ENCODE measurements around the gene TLR7. TPM values are rescaled to one million over a fixed set of nuclear protein-coding genes. Genes with fewer than 3 reads are reported as not detected.
A peak's percentile ranks its signal among the peaks of the same experiment; 100 is the strongest.

The TLR7 gene
- total RNA-seq, 5 donors from 2014 or later (not counting 1 experiment from before 2014, with no cell fraction given), result 0.10 to 0.66 (median 0.18) TPM; not detected in 1

- no peak overlapping the region for H3K27ac Mint-ChIP-seq
- Histone ChIP-seq H3K27ac (ENCODE audit: low read length) (no peak overlapping the region), H3K4me1 (ENCODE audit: control insufficient read depth in 1 of 2, extremely low read depth in 1 of 2, insufficient read depth in 2 of 2, low read length in 2 of 2) (peaks cover 0 to 3% of the 10 kb centered on the region in 2 experiments), H3K9me3 (no peaks in the 10 kb centered on the region), H3K27me3 (replicated peaks in 1 of 2; ENCODE audit: control insufficient read depth in 2 of 2, extremely low read depth in 1 of 2, insufficient read depth in 2 of 2, low read length in 1 of 2) (no peaks in the 10 kb centered on the region), H3K4me3 (ENCODE audit: control insufficient read depth in 1 of 2, extremely low read depth in 1 of 2, low read length in 1 of 2) (no peak overlapping the region), H3K36me3 (ENCODE audit: control insufficient read depth in 2 of 2, extremely low read depth in 1 of 2, insufficient read depth in 1 of 2, low read length in 1 of 2) (no peaks in the 10 kb centered on the region)
- no peak for ATAC-seq (replicated peaks in 1 of 4)
- 83% methylated on average over 3 of the region's 7 CpGs for WGBS (ENCODE audit: insufficient coverage)
- ChIA-PET CTCF (interaction anchor here in 1 of 2 donors (1.0 kb wide), 1 partner anchor 85 kb away, joined by 3 read pairs; no protein-coding TSS in a partner anchor), POLR2A (no interaction called here)
- H3K36me3 Mint-ChIP-seq, result no peaks in the 10 kb centered on the region
- no peak overlapping the region for H3K4me3 Mint-ChIP-seq
- no peak for DNase-seq
- H3K27me3 Mint-ChIP-seq, result peaks cover 0 to 33% of the 10 kb centered on the region in 2 donors
- H3K4me1 Mint-ChIP-seq, result peaks cover 2 to 7% (median 5%) of the 10 kb centered on the region in 3 donors
- H3K9me3 Mint-ChIP-seq, result no peaks in the 10 kb centered on the region
Observed at GRCh38 chrX:12899506-12899905, 32.6 kb downstream of the TLR7 start.

DNA sequence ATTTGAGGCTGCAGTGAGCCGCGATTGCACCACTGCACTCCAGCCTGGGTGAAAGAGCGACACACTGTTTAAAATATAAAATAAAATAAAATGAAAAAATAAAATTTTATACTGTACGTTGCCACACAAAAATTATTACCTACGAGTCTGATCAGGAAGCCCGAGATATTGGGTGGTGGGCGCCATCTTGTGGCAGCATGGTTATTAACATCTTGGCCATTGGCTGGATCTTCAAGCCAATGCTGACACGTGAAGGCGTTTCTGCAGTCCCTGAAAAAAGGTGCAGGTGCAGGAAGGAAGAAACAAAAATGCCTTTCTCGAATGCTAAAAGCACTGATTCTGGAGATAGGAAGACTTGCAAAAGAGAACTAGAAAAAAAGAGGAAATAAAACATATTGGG, 34.6 kb downstream of the TLR7 start:
- peak in 3 of 4 experiments; percentile 54 to 62 (median 62) for ATAC-seq (replicated peaks in 1 of 4)
- Mint-ChIP-seq H3K4me1 (peaks cover 2 to 7% (median 5%) of the 10 kb centered on the region in 3 donors), H3K4me3 (no peak overlapping the region), H3K36me3 (no peaks in the 10 kb centered on the region), H3K9me3 (no peaks in the 10 kb centered on the region), H3K27me3 (peaks cover 0 to 37% of the 10 kb centered on the region in 2 donors), H3K27ac (no peak overlapping the region)
- DNase-seq, result peak; percentile 21 to 73 (median 52)
- POLR2A ChIA-PET, result no interaction called here
- no CpG with 5 or more reads among the region's 10 CpGs for WGBS (ENCODE audit: insufficient coverage)
- CTCF ChIA-PET, result interaction anchor here (0.6 to 0.8 kb wide), 4 partner anchors 45 to 743 kb away, joined by 3 to 5 read pairs (median 4); no protein-coding TSS in a partner anchor
- Histone ChIP-seq H3K36me3 (ENCODE audit: control insufficient read depth in 2 of 2, extremely low read depth in 1 of 2, insufficient read depth in 1 of 2, low read length in 1 of 2) (no peaks in the 10 kb centered on the region), H3K27me3 (replicated peaks in 1 of 2; ENCODE audit: control insufficient read depth in 2 of 2, extremely low read depth in 1 of 2, insufficient read depth in 2 of 2, low read length in 1 of 2) (no peaks in the 10 kb centered on the region), H3K4me1 (ENCODE audit: control insufficient read depth in 1 of 2, extremely low read depth in 1 of 2, insufficient read depth in 2 of 2, low read length in 2 of 2) (peaks cover 0 to 3% of the 10 kb centered on the region in 2 experiments), H3K9me3 (no peaks in the 10 kb centered on the region), H3K4me3 (ENCODE audit: control insufficient read depth in 1 of 2, extremely low read depth in 1 of 2, low read length in 1 of 2) (no peak overlapping the region), H3K27ac (ENCODE audit: low read length) (no peak overlapping the region)

DNA sequence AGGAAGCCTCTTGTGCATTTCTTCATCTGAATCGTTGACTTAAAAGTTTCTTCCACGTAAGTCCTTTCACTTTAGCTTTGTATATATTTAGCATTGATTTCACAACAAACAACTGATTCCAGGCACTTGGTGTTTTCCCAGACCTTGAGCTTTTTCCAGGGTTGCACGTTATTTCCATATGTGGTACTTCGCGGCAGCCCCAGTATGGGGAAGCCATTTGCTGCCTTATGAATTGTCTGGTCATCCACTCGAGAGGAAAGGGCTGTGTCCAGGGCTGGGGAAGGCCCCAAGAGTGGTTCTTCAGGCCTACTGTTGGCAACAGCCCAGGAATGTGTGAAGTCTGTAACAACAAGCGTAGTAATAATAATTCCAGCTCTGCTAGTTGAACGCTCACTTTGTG, 36.8 kb downstream of the TLR7 start:
- Histone ChIP-seq H3K27me3 (replicated peaks in 1 of 2; ENCODE audit: control insufficient read depth in 2 of 2, extremely low read depth in 1 of 2, insufficient read depth in 2 of 2, low read length in 1 of 2) (no peaks in the 10 kb centered on the region), H3K4me3 (ENCODE audit: control insufficient read depth in 1 of 2, extremely low read depth in 1 of 2, low read length in 1 of 2) (no peak overlapping the region), H3K36me3 (ENCODE audit: control insufficient read depth in 2 of 2, extremely low read depth in 1 of 2, insufficient read depth in 1 of 2, low read length in 1 of 2) (no peaks in the 10 kb centered on the region), H3K4me1 (ENCODE audit: control insufficient read depth in 1 of 2, extremely low read depth in 1 of 2, insufficient read depth in 2 of 2, low read length in 2 of 2) (peaks cover 0 to 3% of the 10 kb centered on the region in 2 experiments), H3K27ac (ENCODE audit: low read length) (no peak overlapping the region), H3K9me3 (no peaks in the 10 kb centered on the region)
- 67% methylated on average over 1 of the region's 8 CpGs for WGBS (ENCODE audit: insufficient coverage)
- ChIA-PET POLR2A (no interaction called here), CTCF (interaction anchor here (0.5 to 0.9 kb wide), 2 partner anchors 285 to 1150 kb away, joined by 3 read pairs; no protein-coding TSS in a partner anchor)
- Mint-ChIP-seq H3K4me1 (peaks cover 2 to 7% (median 5%) of the 10 kb centered on the region in 3 donors), H3K9me3 (no peaks in the 10 kb centered on the region), H3K27me3 (peaks cover 0 to 26% of the 10 kb centered on the region in 2 donors), H3K4me3 (no peak overlapping the region), H3K36me3 (no peaks in the 10 kb centered on the region), H3K27ac (no peak overlapping the region)
- no peak for DNase-seq
- ATAC-seq (replicated peaks in 1 of 4), result no peak

- Mint-ChIP-seq H3K27ac (no peak within 1 kb of the TSS), H3K4me3 (no peak within 1 kb of the TSS), H3K9me3 (no peaks in the 10 kb centered on the region), H3K4me1 (peaks cover 7 to 16% (median 10%) of the 10 kb centered on the region in 3 donors), H3K27me3 (peaks cover 0 to 23% of the 10 kb centered on the region in 2 donors), H3K36me3 (no peaks in the 10 kb centered on the region)
- 100% methylated on average over 3 of the region's 15 CpGs for WGBS (ENCODE audit: insufficient coverage)
- DNase-seq (no peak), ATAC-seq (replicated peaks in 1 of 4) (no peak)
- peaks cover 2% of the 10 kb centered on the region in 2 experiments for H3K4me1 ChIP-seq (ENCODE audit: control insufficient read depth in 1 of 2, extremely low read depth in 1 of 2, insufficient read depth in 2 of 2, low read length in 2 of 2)
- ChIA-PET POLR2A (no interaction called here), CTCF (interaction anchor here in 1 of 2 donors (0.9 kb wide), 1 partner anchor 8 kb away, joined by 4 read pairs; no protein-coding TSS in a partner anchor)
- no peaks in the 10 kb centered on the region for H3K27me3 ChIP-seq (replicated peaks in 1 of 2; ENCODE audit: control insufficient read depth in 2 of 2, extremely low read depth in 1 of 2, insufficient read depth in 2 of 2, low read length in 1 of 2)
- H3K4me3 ChIP-seq (ENCODE audit: control insufficient read depth in 1 of 2, extremely low read depth in 1 of 2, low read length in 1 of 2), result no peak within 1 kb of the TSS
- H3K9me3 ChIP-seq, result no peaks in the 10 kb centered on the region
- no peaks in the 10 kb centered on the region for H3K36me3 ChIP-seq (ENCODE audit: control insufficient read depth in 2 of 2, extremely low read depth in 1 of 2, insufficient read depth in 1 of 2, low read length in 1 of 2)
- no peak within 1 kb of the TSS for H3K27ac ChIP-seq (ENCODE audit: low read length)
Observed at GRCh38 chrX:12906046-12906761, 39.3 kb downstream of the TLR7 start, which contains the start of gene TLR8. TSS of gene TLR8 (plus strand) at chrX:12906620. CDS start at chrX:12906707, 87 bp downstream.

DNA sequence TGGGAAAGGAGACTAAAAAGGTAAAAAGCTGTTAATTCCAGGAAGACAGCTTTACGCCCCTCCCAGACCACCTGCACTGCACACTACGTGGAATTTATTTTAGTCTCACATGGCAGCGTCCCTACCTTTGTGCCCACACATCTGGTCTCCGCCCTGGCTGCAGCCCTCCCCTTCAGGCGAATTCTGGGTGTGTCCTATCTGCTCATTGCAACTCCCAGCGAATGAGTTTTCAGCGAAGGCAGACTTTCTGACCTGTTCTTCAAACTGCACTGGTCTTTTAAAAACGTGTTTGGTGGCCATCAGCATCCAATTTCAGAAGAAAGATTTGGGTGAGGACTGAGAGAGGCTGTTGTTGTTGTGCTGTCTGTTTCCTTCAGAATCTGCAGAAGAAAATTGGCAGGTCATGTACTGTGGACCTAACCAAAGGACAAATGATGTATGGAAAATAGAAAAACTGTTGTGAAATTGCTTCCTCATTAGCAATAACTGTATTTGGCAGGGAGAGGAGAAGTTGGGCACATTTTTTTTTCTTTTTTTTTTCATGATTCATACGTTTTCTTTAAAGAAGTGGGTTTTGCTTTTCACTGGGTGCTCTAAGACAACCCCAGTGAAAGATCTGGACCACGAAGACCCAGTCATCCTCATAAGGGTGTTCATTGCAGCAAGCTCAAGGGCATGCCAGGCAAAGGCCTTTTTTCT, 43.7 kb downstream of the TLR7 start:
- Histone ChIP-seq H3K9me3 (no peaks in the 10 kb centered on the region), H3K27ac (ENCODE audit: low read length) (no peak overlapping the region), H3K27me3 (replicated peaks in 1 of 2; ENCODE audit: control insufficient read depth in 2 of 2, extremely low read depth in 1 of 2, insufficient read depth in 2 of 2, low read length in 1 of 2) (no peaks in the 10 kb centered on the region), H3K4me1 (ENCODE audit: control insufficient read depth in 1 of 2, extremely low read depth in 1 of 2, insufficient read depth in 2 of 2, low read length in 2 of 2) (peaks cover 0 to 2% of the 10 kb centered on the region in 2 experiments), H3K4me3 (ENCODE audit: control insufficient read depth in 1 of 2, extremely low read depth in 1 of 2, low read length in 1 of 2) (no peak overlapping the region), H3K36me3 (ENCODE audit: control insufficient read depth in 2 of 2, extremely low read depth in 1 of 2, insufficient read depth in 1 of 2, low read length in 1 of 2) (no peaks in the 10 kb centered on the region)
- no peak for ATAC-seq (replicated peaks in 1 of 4)
- H3K36me3 Mint-ChIP-seq, result no peaks in the 10 kb centered on the region
- peaks cover 0 to 20% (median 13%) of the 10 kb centered on the region in 3 donors for H3K4me1 Mint-ChIP-seq
- H3K4me3 Mint-ChIP-seq, result no peak overlapping the region
- no peak overlapping the region for H3K27ac Mint-ChIP-seq
- 20% methylated on average over 2 of the region's 10 CpGs for WGBS (ENCODE audit: insufficient coverage)
- POLR2A ChIA-PET, result no interaction called here
- no peaks in the 10 kb centered on the region for H3K9me3 Mint-ChIP-seq
- peaks cover 0 to 12% of the 10 kb centered on the region in 2 donors for H3K27me3 Mint-ChIP-seq
- no peak for DNase-seq
- CTCF ChIA-PET, result no interaction called here

GRCh38 chrX:12911122-12911470, 44.2 kb downstream of the TLR7 start:
- H3K27ac Mint-ChIP-seq, result no peak overlapping the region

More at GRCh38 chrX:12911122-12911470, 44.2 kb downstream of the TLR7 start:
- ATAC-seq (replicated peaks in 1 of 4) (no peak), DNase-seq (no peak)
- Histone ChIP-seq H3K36me3 (ENCODE audit: control insufficient read depth in 2 of 2, extremely low read depth in 1 of 2, insufficient read depth in 1 of 2, low read length in 1 of 2) (no peaks in the 10 kb centered on the region), H3K4me1 (ENCODE audit: control insufficient read depth in 1 of 2, extremely low read depth in 1 of 2, insufficient read depth in 2 of 2, low read length in 2 of 2) (peaks cover 0 to 2% of the 10 kb centered on the region in 2 experiments), H3K9me3 (no peaks in the 10 kb centered on the region), H3K4me3 (ENCODE audit: control insufficient read depth in 1 of 2, extremely low read depth in 1 of 2, low read length in 1 of 2) (no peak overlapping the region), H3K27ac (ENCODE audit: low read length) (no peak overlapping the region), H3K27me3 (replicated peaks in 1 of 2; ENCODE audit: control insufficient read depth in 2 of 2, extremely low read depth in 1 of 2, insufficient read depth in 2 of 2, low read length in 1 of 2) (no peaks in the 10 kb centered on the region)
- Mint-ChIP-seq H3K27me3 (peaks cover 0 to 11% of the 10 kb centered on the region in 2 donors), H3K9me3 (no peaks in the 10 kb centered on the region), H3K4me3 (no peak overlapping the region), H3K4me1 (peaks cover 0 to 20% (median 13%) of the 10 kb centered on the region in 3 donors), H3K36me3 (no peaks in the 10 kb centered on the region)
- ChIA-PET CTCF (no interaction called here), POLR2A (no interaction called here)
- WGBS (ENCODE audit: insufficient coverage), result no CpG with 5 or more reads among the region's 2 CpGs
